HFFc6 (cell line): Measurements from ENCODE around the gene GABARAPL2. TPM values are rescaled to one million over a fixed set of nuclear protein-coding genes. Genes with fewer than 3 reads are reported as not detected.

Experiments used
- DNase-seq: peaks from one replicate; pipeline ENCODE4 v3.0.0-alpha.2; 2018
- H3K27ac Mint-ChIP-seq: 2 replicates; pipeline ENCODE4 v1.8.0; 2020; ENCODE audit warnings: mild to moderate bottlenecking, mixed read lengths
- H3K27me3 Mint-ChIP-seq: 2 replicates; pipeline ENCODE4 v1.8.0; 2021; ENCODE audit warnings: mild to moderate bottlenecking, moderate library complexity, mixed read lengths; ENCODE audit not compliant: insufficient read depth
- H3K36me3 Mint-ChIP-seq: 2 replicates; pipeline ENCODE4 v1.8.0; 2021; ENCODE audit warnings: low read depth, mixed read lengths
- H3K4me1 Mint-ChIP-seq: 2 replicates; pipeline ENCODE4 v1.8.0; 2020; ENCODE audit warnings: low read depth, mixed read lengths
- H3K4me3 Mint-ChIP-seq: 2 replicates; pipeline ENCODE4 v1.8.0; 2020; ENCODE audit warnings: mild to moderate bottlenecking, moderate library complexity, mixed read lengths
- H3K9me3 Mint-ChIP-seq: 2 replicates; pipeline ENCODE4 v1.8.0; 2020; ENCODE audit warnings: mild to moderate bottlenecking, mixed read lengths
- CTCF ChIP-seq: fragments of 200-600 bp; sonication (generic); IDR thresholded peaks from 2 replicates; pipeline ENCODE4 v1.5.0; 2021; ENCODE audit warnings: antibody characterized with exemption, mild to moderate bottlenecking
- total RNA-seq, 6 experiments: library from RNA; stranded (reverse); fragmentation: NEBNext Ultra II Directional; extraction: Animal tissue kit (Norgen Biotek cat#: 25700); gene quantifications; 2 replicates in 1 of 6; 3 replicates in 5 of 6; pipeline ENCODE4 v1.2.3, GENCODE V29; 2021

The GABARAPL2 gene
- total RNA-seq, 6 experiments from 2014 or later, result 82.0 to 114 (median 100) TPM

GRCh38 chr16:75558846-75559401 lies 7.3 kb upstream of the GABARAPL2 start:
- no peaks in the 10 kb centered on the region for H3K36me3 Mint-ChIP-seq
- no peak overlapping the region for H3K27ac Mint-ChIP-seq
- peaks cover 11% of the 10 kb centered on the region for H3K27me3 Mint-ChIP-seq
- H3K4me1 Mint-ChIP-seq, result peaks cover 19% of the 10 kb centered on the region
- DNase-seq, result no peak
- H3K9me3 Mint-ChIP-seq, result no peaks in the 10 kb centered on the region
- TF ChIP-seq CTCF, result no peak
- H3K4me3 Mint-ChIP-seq, result no peak overlapping the region

- H3K4me3 Mint-ChIP-seq, result no peak overlapping the region; the same call in 1 of the 2 replicates
Measured at GRCh38 chr16:75559564-75560372, 6.4 kb upstream of the GABARAPL2 start.

GRCh38 chr16:75565640-75566039 lies 539 bp upstream of the GABARAPL2 start:
- H3K36me3 Mint-ChIP-seq, result peaks cover 15% of the 10 kb centered on the region; the same call in 1 of the 2 replicates
- peaks cover 5% of the 10 kb centered on the region for H3K27me3 Mint-ChIP-seq
- peak overlapping the region; percentile 94 for H3K4me3 Mint-ChIP-seq
- H3K27ac Mint-ChIP-seq, result peak overlapping the region; percentile 77
- peaks cover 24% of the 10 kb centered on the region for H3K4me1 Mint-ChIP-seq
- DNase-seq, result no peak
- H3K9me3 Mint-ChIP-seq, result no peaks in the 10 kb centered on the region
- TF ChIP-seq CTCF, result no peak

More at GRCh38 chr16:75559564-75560372, 6.4 kb upstream of the GABARAPL2 start:
- Mint-ChIP-seq H3K36me3 (no peaks in the 10 kb centered on the region), H3K27ac (no peak overlapping the region), H3K9me3 (no peaks in the 10 kb centered on the region), H3K4me1 (peaks cover 16% of the 10 kb centered on the region), H3K27me3 (peaks cover 14% of the 10 kb centered on the region)
- no peak for DNase-seq
- no peak for TF ChIP-seq CTCF

GRCh38 chr16:75566758-75567255 lies 628 bp downstream of the GABARAPL2 start:
- no peak for TF ChIP-seq CTCF
- H3K4me1 Mint-ChIP-seq, result peaks cover 24% of the 10 kb centered on the region
- no peak for DNase-seq
- H3K9me3 Mint-ChIP-seq, result no peaks in the 10 kb centered on the region
- peak overlapping the region; percentile 94 for H3K4me3 Mint-ChIP-seq
- H3K27ac Mint-ChIP-seq, result no peak overlapping the region
- H3K27me3 Mint-ChIP-seq, result peaks cover 3% of the 10 kb centered on the region
- H3K36me3 Mint-ChIP-seq, result peaks cover 15% of the 10 kb centered on the region; the same call in 1 of the 2 replicates

GRCh38 chr16:75567911-75568310 lies 1.7 kb downstream of the GABARAPL2 start:
- H3K27ac Mint-ChIP-seq, result no peak overlapping the region
- H3K4me1 Mint-ChIP-seq, result peaks cover 24% of the 10 kb centered on the region
- no peak for DNase-seq
- peak overlapping the region; percentile 94; the same call in 1 of the 2 replicates for H3K4me3 Mint-ChIP-seq
- peaks cover 22% of the 10 kb centered on the region; the same call in 1 of the 2 replicates for H3K36me3 Mint-ChIP-seq
- H3K27me3 Mint-ChIP-seq, result peaks cover 3% of the 10 kb centered on the region
- H3K9me3 Mint-ChIP-seq, result no peaks in the 10 kb centered on the region
- no peak for TF ChIP-seq CTCF
